CD14-positive monocyte (primary cell): ENCODE measurements around the gene ZSCAN20. TPM values are rescaled to one million over a fixed set of nuclear protein-coding genes. Genes with fewer than 3 reads are reported as not detected.

Experiments
- DNase-seq, 3 donors: peaks; one replicate each; pipeline ENCODE4 v3.0.0-alpha.2; 2011 to 2022
- H2AFZ ChIP-seq: 2 replicates; pipeline ENCODE4 v1.6.0; 2012; ENCODE audit warnings: mild to moderate bottlenecking, low read depth, low read length, inconsistent platforms; ENCODE audit not compliant: insufficient read depth, poor library complexity, severe bottlenecking
- H3K27ac ChIP-seq, 2 donors: 1 replicate in 1 of 2; 2 replicates in 1 of 2; pipeline ENCODE4 v1.5.1; 2012 to 2013; ENCODE audit warnings: low read length in 2 of 2, control low read depth in 1 of 2, inconsistent platforms in 1 of 2, low read depth in 1 of 2, mild to moderate bottlenecking in 1 of 2
- H3K27me3 ChIP-seq, 2 donors: one replicate each; pipeline versions ENCODE4 v1.6.0 to v1.6.1; 2011 to 2013; ENCODE audit warnings: low read length in 2 of 2; ENCODE audit not compliant: control insufficient read depth in 2 of 2, insufficient read depth in 2 of 2
- H3K36me3 ChIP-seq, 2 donors: replicated peaks in 1 of 2; 1 replicate in 1 of 2; 2 replicates in 1 of 2; pipeline versions ENCODE4 v1.5.1 to v1.6.1; 2012 to 2013; ENCODE audit warnings: low read length in 2 of 2, control low read depth in 1 of 2, inconsistent platforms in 1 of 2, mild to moderate bottlenecking in 1 of 2; ENCODE audit not compliant: insufficient read depth in 2 of 2, control insufficient read depth in 1 of 2
- H3K4me1 ChIP-seq, 2 donors: 1 replicate in 1 of 2; 2 replicates in 1 of 2; pipeline versions ENCODE4 v1.5.1 to v1.6.1; 2012 to 2013; ENCODE audit warnings: low read length in 2 of 2, control low read depth in 1 of 2, inconsistent platforms in 1 of 2, mild to moderate bottlenecking in 1 of 2, moderate library complexity in 1 of 2; ENCODE audit not compliant: insufficient read depth in 2 of 2, control insufficient read depth in 1 of 2
- H3K4me2 ChIP-seq: replicated peaks from 2 replicates; pipeline ENCODE3; 2012; ENCODE audit warnings: low read length, moderate library complexity, mild to moderate bottlenecking; ENCODE audit not compliant: poor library complexity, severe bottlenecking; ENCODE audit errors: extremely low read depth
- H3K4me3 ChIP-seq, 3 experiments: fragments of 200-600 bp in 1 of 3; sonication (generic) in 1 of 3; replicated peaks in 1 of 3; 1 replicate in 2 of 3; 2 replicates in 1 of 3; pipeline ENCODE4 v1.5.1; 2011 to 2013; ENCODE audit warnings: low read length in 3 of 3, mild to moderate bottlenecking in 3 of 3, control low read depth in 2 of 3, low read depth in 2 of 3, inconsistent platforms in 1 of 3, moderate library complexity in 1 of 3
- H3K79me2 ChIP-seq: 2 replicates; pipeline ENCODE4 v1.6.0; 2012; ENCODE audit warnings: mild to moderate bottlenecking, control low read depth, inconsistent platforms, low read length, moderate library complexity; ENCODE audit not compliant: insufficient read depth
- H3K9ac ChIP-seq: 2 replicates; pipeline ENCODE4 v1.6.0; 2017; ENCODE audit warnings: low read length, mild to moderate bottlenecking; ENCODE audit not compliant: insufficient read depth, poor library complexity, severe bottlenecking
- H3K9me3 ChIP-seq, 2 donors: replicated peaks in 1 of 2; 1 replicate in 1 of 2; 2 replicates in 1 of 2; pipeline versions ENCODE4 v1.5.1 to v1.6.1; 2012 to 2013; ENCODE audit warnings: low read length in 2 of 2, control low read depth in 1 of 2; ENCODE audit not compliant: control insufficient read depth in 1 of 2, insufficient read depth in 1 of 2
- H4K20me1 ChIP-seq: 2 replicates; pipeline ENCODE4 v1.6.0; 2012; ENCODE audit warnings: mild to moderate bottlenecking, low read length, control low read depth, moderate library complexity; ENCODE audit not compliant: insufficient read depth
- H3K27ac Mint-ChIP-seq, 7 donors: one replicate each; pipeline ENCODE4 v1.8.0; 2020; ENCODE audit warnings: mild to moderate bottlenecking in 7 of 7, mixed read lengths in 7 of 7, moderate library complexity in 6 of 7, inconsistent platforms in 2 of 7
- H3K27me3 Mint-ChIP-seq, 3 donors: one replicate each; pipeline ENCODE4 v1.8.0; 2021 to 2022; ENCODE audit warnings: low read depth in 3 of 3, mild to moderate bottlenecking in 3 of 3, mixed read lengths in 3 of 3, moderate library complexity in 3 of 3, inconsistent platforms in 1 of 3
- H3K36me3 Mint-ChIP-seq, 2 donors: one replicate each; pipeline ENCODE4 v1.8.0; 2020; ENCODE audit warnings: mixed read lengths in 2 of 2, inconsistent platforms in 1 of 2, mild to moderate bottlenecking in 1 of 2
- H3K4me1 Mint-ChIP-seq: one replicate; pipeline ENCODE4 v1.8.0; 2020; ENCODE audit warnings: mild to moderate bottlenecking, mixed read lengths
- H3K4me3 Mint-ChIP-seq, 2 donors: one replicate each; pipeline ENCODE4 v1.8.0; 2020; ENCODE audit warnings: mild to moderate bottlenecking in 2 of 2, mixed read lengths in 2 of 2, moderate library complexity in 1 of 2
- H3K9me3 Mint-ChIP-seq, 7 donors: one replicate each; pipeline ENCODE4 v1.8.0; 2020 to 2022; ENCODE audit warnings: mixed read lengths in 7 of 7, mild to moderate bottlenecking in 6 of 7, moderate library complexity in 6 of 7, inconsistent platforms in 2 of 7
- CTCF ChIP-seq: fragments of 200-600 bp; IDR thresholded peaks from one replicate; pipeline ENCODE4 v1.8.0; 2022; ENCODE audit warnings: antibody characterized with exemption, mild to moderate bottlenecking
- whole genome bisulfite sequencing: methylation state at CpG from one replicate; pipeline ENCODE4 v1.1.5; 2013; ENCODE audit warnings: missing lambda C conversion rate; ENCODE audit not compliant: insufficient coverage; 5-methylcytosine and 5-hydroxymethylcytosine counted together
- intact Hi-C, 2 donors: fragments of 100-400 bp; cut with micrococcal nuclease; formaldehyde crosslinking; loops; one replicate each; pipeline versions ENCODE4 v1.15.0 to v1.15.1; 2023
- polyA plus RNA-seq, 3 donors: library from polyadenylated mRNA; depleted of rRNA in 1 of 3; unstranded in 2 of 3; stranded (reverse) in 1 of 3; fragments of 300-500 nt in 2 of 3; fragments of >200 nt in 1 of 3; fragmentation: Illumina TruSeq in 2 of 3; gene quantifications; 1 replicate in 2 of 3; 2 replicates in 1 of 3; pipeline ENCODE4 v1.2.3, GENCODE V29; 2012 to 2021

Gene ZSCAN20
- polyA plus RNA-seq, 3 donors, result 0.29 to 0.51 (median 0.29) TPM

- Mint-ChIP-seq H3K4me3 (no peak overlapping the region), H3K4me1 (peaks cover 10% of the 10 kb centered on the region), H3K27ac (no peak overlapping the region), H3K36me3 (no peaks in the 10 kb centered on the region), H3K9me3 (peaks cover 0 to 3% (median 0%) of the 10 kb centered on the region in 7 donors), H3K27me3 (peaks cover 4 to 11% (median 9%) of the 10 kb centered on the region in 3 donors)
- Histone ChIP-seq H3K36me3 (no peaks in the 10 kb centered on the region), H3K4me3 (no peak overlapping the region), H3K27ac (no peak overlapping the region), H4K20me1 (no peaks in the 10 kb centered on the region), H3K9me3 (no peaks in the 10 kb centered on the region), H3K27me3 (no peaks in the 10 kb centered on the region), H3K4me1 (peaks cover under 1 to 2% of the 10 kb centered on the region in 2 donors), H2AFZ (no peak overlapping the region), H3K4me2 (no peak overlapping the region), H3K79me2 (no peaks in the 10 kb centered on the region), H3K9ac (no peak overlapping the region)
- intact Hi-C loops, result no loop called here
- WGBS, result no CpG with 5 or more reads among the region's 3 CpGs
- no peak for TF ChIP-seq CTCF
- DNase-seq, result no peak
Measured at GRCh38 chr1:33446590-33446989, 25.9 kb upstream of the ZSCAN20 start.

- H3K4me1 ChIP-seq, result peaks cover 21 to 24% of the 10 kb centered on the region in 2 donors
- H3K9me3 ChIP-seq, result no peaks in the 10 kb centered on the region
- no peaks in the 10 kb centered on the region for H3K79me2 ChIP-seq
- no peak for DNase-seq
- no peak overlapping the region for H3K27ac ChIP-seq
- no peaks in the 10 kb centered on the region for H3K36me3 ChIP-seq
- Mint-ChIP-seq H3K9me3 (peaks cover 0 to 2% (median 0%) of the 10 kb centered on the region in 7 donors), H3K27me3 (peaks cover 2 to 8% (median 6%) of the 10 kb centered on the region in 3 donors), H3K4me3 (no peak overlapping the region), H3K4me1 (peaks cover 31% of the 10 kb centered on the region), H3K36me3 (no peaks in the 10 kb centered on the region), H3K27ac (no peak overlapping the region)
- WGBS, result 98% methylated on average over 3 of the region's 8 CpGs
- no peak for TF ChIP-seq CTCF
- H3K4me3 ChIP-seq, result no peak overlapping the region
- no peaks in the 10 kb centered on the region for H3K27me3 ChIP-seq
- no peak overlapping the region for H3K4me2 ChIP-seq
- intact Hi-C loops, result no loop called here
- H3K9ac ChIP-seq, result no peak overlapping the region
- no peak overlapping the region for H2AFZ ChIP-seq
- no peaks in the 10 kb centered on the region for H4K20me1 ChIP-seq
Measured at GRCh38 chr1:33454646-33455282, 17.7 kb upstream of the ZSCAN20 start.
